CD1c-positive myeloid dendritic cell (primary cell): Measurements from ENCODE around the gene TK1.
"Not testable (repeated sequence)": the region's sequence is repeated elsewhere in the genome, so short reads cannot be mapped to it uniquely, and the experiment has no call there.

ENCODE experiments used
- DNase-seq: peaks from one replicate; pipeline ENCODE4 v3.0.0-alpha.2; 2016; ENCODE audit errors: extremely low spot score

TK1 gene

GRCh38 chr17:78151514-78152008 is 35.3 kb downstream of the TK1 start:
- DNase-seq: no peak

DNA sequence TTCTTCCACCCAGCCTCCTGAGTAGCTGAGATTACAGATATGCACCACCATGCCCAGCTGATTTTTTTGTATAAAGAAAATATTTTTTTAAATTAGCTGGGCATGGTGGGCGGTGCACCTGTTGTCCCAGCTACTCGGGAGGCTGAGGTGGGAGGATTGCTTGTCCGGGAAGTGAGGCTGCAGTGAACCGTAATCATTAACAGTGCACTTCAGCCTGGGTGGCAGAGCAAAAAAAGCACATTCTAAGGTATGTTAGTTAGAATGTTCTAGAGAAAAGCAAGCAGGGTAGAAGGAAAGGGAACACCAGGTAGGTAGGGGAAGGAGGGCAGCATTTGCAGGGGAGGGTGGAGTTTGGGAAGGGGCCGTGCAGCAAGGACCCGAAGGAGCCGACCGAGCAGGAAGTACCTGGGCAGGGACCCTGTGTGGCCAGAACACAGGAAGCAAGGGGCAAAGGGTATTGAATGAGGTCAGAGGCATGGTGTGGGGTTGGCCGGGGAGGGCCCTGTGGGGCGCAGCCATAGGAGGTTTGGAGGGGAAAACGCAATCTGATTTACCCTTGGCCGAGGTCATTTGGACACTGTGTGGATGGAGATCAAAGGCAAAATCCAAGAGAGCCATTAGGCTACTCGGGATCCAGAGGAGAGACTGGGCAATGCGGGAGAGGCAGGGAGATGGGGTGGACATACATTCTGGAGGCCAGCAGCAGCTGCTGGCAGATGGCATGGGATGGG is 38.4 kb downstream of the TK1 start:
- DNase-seq: no peak

- no peak for DNase-seq
Measured at GRCh38 chr17:78147315-78147998, 39.4 kb downstream of the TK1 start.

- DNase-seq: no peak
Measured at GRCh38 chr17:78146881-78147280, 40.0 kb downstream of the TK1 start.

- DNase-seq: no peak
Measured at GRCh38 chr17:78146471-78146869, 40.4 kb downstream of the TK1 start.

DNA sequence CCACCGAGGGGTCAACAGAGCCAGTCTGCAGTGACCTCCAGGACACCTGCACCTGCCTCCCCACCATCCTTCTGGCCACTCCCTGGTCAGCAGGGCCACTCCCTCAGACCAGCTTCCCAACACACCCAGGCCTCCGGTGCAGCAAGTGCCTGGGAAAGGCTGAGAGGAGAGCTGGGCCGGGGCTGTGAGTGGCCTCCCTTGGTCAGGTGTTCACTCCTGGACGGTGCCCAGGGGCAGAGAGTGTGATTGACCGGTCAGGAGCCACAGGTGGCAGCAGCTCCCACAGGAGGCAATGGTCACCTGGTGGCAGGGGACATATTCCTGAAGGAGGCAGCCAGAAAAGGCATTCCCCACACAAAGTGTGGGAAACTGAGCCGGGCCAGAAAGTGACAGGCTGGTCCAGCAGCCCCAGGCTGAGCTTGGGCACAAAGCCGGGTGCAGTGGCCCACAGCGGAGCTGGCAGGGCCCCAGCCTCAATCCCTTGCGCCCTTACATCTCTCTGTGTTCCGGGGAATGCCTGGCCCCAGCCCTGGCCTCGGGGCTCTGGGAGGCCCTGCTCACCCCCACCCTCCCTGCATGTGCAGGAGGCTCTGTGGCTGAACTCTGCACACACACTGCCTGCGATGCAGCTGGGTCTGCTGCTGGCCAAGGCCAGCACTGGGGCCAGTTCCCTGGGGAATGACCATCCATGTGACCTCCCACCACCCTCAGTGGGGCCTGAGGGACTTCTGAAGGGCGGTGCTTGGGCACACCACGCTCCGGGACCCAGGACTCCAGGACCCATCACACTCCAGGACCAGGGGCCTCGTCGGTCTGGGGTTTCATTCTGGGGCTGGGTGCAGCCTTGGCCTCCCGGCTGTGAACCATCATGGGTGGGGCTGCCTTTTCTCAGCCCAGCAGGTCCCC is 41.9 kb downstream of the TK1 start:
- no peak for DNase-seq

DNA sequence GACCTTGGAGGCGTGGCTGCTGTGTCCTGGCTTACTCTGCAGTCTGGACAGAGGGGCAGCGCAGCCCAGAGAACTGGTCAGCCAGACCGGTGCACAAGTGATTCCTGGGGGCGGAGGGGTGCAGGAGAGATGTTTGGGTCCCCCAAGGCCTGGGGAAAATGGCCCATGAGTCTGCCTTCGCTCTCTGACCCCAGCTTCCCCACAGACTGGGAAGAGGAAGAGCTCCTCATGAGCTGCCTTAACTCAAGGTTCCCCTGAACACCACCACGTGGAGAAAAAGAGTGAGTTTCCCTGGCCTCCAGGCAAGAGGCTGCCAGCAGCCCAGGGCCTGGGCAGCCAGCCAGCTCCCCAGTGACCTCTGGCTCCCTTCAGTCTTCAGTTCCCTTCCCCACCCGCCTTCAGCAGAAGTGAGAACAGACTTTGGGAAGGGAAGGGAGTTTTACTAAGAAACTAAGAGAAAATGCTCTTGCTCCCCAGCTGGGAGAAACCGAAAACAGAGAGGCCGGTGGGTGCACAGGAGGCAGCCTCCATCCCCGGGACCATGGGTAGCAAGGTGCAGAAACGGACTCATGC is 42.6 kb downstream of the TK1 start:
- peak; percentile 97 for DNase-seq

DNA sequence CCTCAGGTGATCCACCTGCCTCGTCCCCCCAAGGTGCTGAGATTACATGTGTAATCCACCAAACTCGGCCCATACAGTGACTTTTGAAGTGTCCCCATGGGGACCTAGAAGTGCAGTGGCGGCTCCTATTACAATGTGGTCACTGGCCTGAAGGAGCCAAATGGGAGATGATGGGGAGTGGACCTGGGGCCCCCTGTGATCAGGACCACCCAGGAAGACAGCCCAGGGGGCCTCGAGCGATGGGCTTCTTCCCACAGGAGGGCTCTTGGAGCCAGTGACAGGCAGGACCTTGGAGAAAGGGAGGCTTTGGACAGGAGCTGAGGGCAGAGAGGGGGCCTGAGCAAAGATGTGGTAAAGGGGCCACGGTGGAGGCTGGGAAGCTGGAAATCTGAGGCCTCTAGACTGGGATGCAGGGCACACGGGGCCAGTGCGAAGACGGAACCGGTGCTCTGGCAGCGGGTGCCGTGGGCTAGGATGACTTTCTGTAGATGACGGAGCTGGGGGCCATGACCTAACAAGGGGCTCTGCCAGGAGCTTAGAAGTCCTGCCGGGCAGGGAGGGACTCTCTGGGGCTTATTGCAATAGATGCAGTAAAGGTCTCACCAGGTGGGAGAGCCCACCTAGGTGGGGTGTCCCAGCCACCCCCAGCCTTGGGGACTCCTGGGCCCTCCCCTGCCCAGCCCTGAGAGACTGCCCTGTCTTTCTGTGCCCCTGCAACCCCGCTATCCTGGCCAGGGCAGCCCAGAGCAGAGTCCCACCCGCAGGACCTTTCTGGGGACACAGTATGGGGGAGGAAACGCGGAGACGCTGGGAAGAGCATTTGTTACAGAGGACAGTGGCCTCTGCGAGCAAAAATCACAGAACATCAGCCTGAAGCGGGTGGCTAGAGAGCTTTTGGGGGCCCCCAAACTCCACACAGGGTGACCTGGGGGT is 43.4 kb downstream of the TK1 start:
- no peak for DNase-seq

GRCh38 chr17:78142119-78142861 is 44.6 kb downstream of the TK1 start:
- DNase-seq: peak; percentile 45

DNA sequence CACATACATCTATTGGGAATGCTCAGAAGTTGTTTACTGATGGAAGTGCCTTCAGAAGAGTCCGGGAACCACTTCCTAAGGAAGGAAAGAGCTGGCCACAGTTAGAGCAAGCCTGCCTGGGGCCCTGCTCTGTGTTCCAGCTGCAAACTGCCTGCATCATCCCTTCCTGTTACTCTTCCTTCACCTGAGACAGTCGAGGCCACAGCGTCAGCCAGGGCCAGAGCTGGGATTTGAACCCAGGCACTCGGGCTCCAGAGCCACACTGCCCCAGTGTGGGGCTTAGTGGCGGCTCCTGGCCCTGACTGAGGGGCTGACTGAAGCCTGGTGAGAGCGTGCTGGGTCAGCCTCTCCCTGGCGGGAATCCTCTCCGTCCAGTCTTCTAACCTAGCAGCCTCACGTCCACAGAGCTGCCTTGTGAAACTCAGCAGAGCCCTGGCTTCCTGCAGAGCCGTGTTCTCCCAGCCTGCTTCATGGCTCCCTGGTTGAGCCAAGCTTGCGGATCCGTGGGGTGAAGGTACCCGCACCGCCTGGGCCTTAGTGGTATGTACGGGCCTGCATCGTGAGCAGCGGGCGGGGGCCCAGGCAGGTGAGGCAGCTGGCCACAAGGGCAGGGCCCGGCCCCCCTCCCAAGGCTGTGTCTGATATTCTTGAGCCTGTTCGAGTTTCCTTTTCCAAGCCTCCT is 45.3 kb downstream of the TK1 start:
- no peak for DNase-seq

GRCh38 chr17:78140169-78141051 is 46.4 kb downstream of the TK1 start:
- peak; percentile 97 for DNase-seq

GRCh38 chr17:78139861-78140168 is 47.0 kb downstream of the TK1 start:
- DNase-seq: not testable (repeated sequence)

GRCh38 chr17:78138204-78139060 is 48.4 kb downstream of the TK1 start:
- peak; percentile 42 for DNase-seq

DNA sequence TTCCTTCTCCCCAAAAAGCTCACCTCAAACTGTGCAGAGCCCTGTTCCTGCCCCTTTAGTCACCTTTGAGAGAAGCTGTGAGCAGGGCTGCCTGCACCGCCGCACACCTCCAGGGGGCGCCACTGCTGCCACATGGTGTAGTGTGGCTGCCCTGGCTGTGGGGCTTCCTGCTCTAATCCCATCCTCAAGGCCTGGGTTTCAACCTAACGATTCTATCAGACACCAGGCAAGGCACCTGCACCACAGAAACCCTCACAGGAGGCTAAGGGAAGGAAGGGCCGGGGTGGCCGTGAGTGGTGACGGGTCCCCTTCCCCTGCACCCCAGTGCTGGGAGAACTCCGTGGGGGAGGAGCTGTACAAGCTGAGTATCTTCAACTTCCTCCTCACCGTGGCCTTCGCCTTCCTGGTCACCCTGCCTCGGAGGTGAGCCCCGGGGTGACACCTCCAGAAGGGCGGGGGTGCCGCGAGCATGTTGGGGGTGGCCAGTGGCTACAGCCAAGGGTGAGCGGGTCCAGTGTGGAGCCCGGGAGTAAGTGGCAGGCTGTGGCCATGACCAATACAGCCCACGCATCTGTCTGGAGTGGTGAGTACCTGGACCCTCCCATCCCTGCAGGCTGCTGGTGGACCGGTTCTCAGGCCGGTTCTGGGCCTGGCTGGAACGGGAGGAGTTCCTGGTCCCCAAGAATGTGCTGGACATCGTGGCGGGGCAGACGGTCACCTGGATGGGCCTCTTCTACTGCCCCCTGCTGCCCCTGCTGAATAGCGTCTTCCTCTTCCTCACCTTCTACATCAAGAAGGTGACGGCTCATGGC is 49.3 kb downstream of the TK1 start:
- peak; percentile 44 for DNase-seq

DNA sequence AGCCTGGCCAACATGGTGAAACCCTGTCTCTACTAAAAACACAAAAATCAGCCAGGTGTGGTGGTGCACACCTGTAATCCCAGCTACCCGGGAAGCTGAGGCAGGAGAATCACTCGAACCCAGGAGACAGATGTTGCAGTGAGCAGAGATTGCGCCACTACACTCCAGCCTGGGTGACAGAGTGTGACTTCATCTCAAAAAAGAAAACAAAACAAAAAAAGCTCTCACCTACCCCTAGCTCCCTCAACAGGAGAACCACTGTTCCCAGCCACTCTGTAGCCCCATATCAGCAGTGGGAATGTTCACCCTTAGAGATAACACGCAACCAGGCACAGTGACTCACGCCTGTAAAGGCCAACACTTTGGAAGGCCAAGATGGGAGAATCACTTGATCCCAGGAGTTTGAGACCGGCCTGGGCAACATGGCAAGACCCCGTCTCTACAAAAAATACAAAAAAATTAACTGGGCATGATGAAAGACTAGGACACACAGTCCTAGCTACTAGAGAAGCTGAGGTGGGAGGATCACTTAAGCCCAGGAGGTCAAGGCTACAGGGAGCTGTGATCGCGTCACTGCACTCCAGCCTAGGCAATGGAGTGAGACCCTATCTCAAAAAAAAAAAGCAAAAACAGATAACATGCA is 50.9 kb downstream of the TK1 start:
- DNase-seq: no peak

DNA sequence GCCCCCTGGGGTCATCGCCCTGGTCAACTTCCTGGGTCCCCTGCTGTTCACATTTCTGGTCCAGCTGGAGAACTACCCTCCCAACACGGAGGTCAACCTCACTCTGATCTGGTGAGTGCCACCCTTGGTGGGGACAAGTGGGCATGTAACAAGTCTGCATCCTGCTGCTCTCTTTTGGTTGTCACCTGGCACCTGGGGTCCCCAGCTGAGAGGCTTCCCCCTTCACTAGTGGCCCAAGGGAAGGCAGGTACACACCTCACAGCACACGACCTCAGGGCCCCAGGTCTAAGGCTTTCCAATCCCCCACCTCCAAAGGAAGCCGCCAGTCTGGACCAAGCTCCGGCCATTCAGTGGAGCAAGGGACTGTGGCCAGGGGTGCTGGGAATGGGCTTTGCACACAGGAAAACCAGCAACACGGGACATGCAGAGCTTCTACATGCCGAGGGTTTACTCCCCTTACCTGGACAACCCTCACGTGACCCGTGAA is 51.9 kb downstream of the TK1 start:
- DNase-seq: no peak
